HG02571 (cell line): ENCODE data around the gene LCAT.
"Not testable (repeated sequence)": the region's sequence is repeated elsewhere in the genome, so short reads cannot be mapped to it uniquely, and the experiment has no call there.

Source experiments
- ATAC-seq: cut with Tn5 transposase; IDR thresholded peaks from one replicate; pipeline ENCODE4 v1.9.1; 2021; ENCODE audit warnings: mild to moderate bottlenecking, moderate library complexity; ENCODE audit not compliant: unreplicated experiment

The LCAT gene

GRCh38 chr16:67933805-67934204 is 10.1 kb downstream of the LCAT start:
- no peak for ATAC-seq

DNA sequence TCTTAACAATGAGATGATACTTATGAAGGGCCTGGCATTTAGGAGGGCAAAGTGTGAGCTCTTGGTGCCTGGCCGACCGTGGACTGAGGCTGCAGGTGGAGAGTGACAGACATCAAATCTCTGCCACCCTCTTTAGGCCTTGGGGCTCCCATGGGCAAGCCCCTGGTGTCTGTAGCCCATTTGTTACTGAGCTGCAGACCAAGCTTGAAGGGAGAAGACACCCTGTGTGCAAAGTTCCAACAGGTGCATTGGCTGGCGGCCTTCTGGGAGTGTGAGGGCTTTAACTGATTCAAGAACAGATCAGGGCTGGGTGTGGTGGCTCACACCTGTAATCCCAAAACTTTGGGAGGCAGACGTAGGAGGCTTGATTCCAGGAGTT is 11.5 kb downstream of the LCAT start:
- ATAC-seq = no peak

- ATAC-seq = no peak
Observed at GRCh38 chr16:67931712-67932461, 12.0 kb downstream of the LCAT start, which contains the start of gene CTRL. Gene CTRL (minus strand): TSS chr16:67931862. CDS start chr16:67931852, 10 bp downstream.

DNA sequence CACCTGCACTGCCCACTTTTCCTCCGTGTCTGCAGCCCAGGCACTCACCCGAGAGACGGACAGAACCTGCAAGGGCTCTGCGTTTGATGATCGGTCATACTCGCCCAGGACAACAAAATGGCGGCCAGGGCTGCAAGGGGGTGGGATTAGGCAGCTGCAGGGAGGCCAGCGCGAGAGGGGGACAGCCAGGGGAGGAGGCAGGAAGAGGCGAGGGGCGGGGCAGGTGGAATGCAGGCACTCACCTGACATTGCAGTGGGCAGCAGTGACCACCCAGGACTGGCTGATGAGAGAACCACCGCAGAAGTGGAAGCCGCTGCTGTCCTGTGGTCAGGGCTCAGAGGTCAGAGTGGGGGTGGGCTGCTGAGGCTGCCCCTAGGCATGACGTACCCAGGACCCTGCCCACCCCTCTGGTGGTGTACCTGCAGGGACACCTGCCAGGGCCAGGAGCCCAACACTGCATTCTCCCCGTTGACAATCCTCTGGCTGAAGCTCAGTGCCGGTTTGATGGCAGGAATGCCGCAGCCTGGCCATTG is 13.2 kb downstream of the LCAT start:
- no peak for ATAC-seq

- ATAC-seq = no peak
Observed at GRCh38 chr16:67930191-67930590, 13.7 kb downstream of the LCAT start.

DNA sequence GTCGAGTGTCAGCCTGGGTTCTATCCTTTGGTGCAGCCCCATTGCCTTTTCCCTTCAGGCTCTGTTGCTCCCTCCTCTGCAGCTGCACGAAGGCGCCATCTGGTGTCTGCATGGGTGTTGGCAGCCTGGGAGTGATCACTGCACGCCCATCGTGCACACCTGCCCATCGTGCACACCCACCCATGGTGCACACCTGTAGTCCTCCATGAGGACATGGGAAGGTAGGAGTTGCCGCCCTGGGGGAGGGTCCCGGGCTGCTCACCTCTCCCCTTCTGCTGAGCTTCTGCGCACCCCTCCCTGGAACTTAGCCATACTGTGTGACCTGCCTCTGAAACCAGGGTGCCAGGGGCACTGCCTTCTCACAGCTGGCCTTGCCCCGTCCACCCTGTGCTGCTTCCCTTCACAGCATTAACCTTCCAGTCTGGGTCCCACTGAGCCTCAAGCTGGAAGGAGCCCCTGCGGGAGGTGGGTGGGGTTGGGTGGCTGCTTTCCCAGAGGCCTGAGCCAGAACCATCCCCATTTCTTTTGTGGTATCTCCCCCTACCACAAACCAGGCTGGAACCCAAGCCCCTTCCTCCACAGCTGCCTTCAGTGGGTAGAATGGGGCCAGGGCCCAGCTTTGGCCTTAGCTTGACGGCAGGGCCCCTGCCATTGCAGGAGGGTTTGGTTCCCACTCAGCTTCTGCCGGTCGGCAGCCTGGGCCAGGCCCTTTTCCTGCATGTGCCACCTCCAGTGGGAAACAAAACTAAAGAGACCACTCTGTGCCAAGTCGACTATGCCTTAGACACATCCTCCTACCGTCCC is 15.2 kb downstream of the LCAT start:
- ATAC-seq = no peak

- ATAC-seq = no peak
Observed at GRCh38 chr16:67928147-67928546, 15.8 kb downstream of the LCAT start.

DNA sequence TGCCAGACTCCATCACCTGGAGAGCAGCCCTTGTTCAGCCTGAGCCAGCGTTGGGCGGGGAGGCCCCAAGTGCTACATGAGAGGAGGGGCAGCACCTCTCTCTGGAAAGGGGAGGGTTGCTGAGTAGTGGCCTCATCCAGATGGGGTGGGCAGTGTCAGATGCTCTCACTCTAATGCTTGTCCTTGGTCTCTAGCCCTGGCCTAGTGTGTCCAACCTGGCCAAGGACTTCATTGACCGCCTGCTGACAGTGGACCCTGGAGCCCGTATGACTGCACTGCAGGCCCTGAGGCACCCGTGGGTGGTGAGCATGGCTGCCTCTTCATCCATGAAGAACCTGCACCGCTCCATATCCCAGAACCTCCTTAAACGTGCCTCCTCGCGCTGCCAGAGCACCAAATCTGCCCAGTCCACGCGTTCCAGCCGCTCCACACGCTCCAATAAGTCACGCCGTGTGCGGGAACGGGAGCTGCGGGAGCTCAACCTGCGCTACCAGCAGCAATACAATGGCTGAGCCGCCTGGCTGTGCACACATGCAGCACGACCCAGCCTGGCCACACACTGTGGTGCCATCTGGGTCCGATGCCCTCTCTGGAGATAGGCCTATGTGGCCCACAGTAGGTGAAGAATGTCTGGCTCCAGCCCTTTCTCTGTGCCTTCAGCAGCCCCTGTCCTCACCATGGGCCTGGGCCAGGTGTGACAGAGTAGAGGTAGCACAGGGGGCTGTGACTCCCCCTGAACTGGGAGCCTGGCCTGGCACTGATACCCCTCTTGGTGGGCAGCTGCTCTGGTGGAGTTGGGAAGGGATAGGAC is 16.6 kb downstream of the LCAT start:
- no peak for ATAC-seq

- ATAC-seq = no peak
Observed at GRCh38 chr16:67926181-67926750, 17.7 kb downstream of the LCAT start.

GRCh38 chr16:67924140-67924906 is 19.6 kb downstream of the LCAT start:
- ATAC-seq = no peak

GRCh38 chr16:67923414-67924116 is 20.4 kb downstream of the LCAT start:
- no peak for ATAC-seq

DNA sequence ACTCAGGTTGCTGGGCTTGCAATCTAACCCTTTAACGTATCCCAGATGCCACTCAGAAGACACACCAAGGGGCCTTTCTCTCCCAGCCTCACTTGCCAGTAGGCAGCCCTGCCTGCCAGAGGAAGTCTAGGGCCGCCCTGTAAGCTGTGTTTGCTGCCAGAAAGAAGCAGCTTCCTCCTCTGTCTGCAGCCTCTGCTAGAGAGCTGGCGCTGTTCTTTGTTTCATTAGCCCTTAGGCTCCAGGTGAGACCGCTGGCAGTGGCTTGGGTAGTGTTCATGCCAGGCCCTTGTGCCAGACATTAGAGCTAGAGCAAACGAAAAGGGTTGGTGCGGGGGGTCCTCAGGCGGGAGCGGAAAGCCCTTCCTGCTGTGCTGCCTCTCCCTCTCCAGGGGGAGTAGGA is 21.2 kb downstream of the LCAT start:
- no peak for ATAC-seq

GRCh38 chr16:67922221-67922620 is 21.7 kb downstream of the LCAT start:
- no peak for ATAC-seq

GRCh38 chr16:67919622-67920221 is 24.2 kb downstream of the LCAT start:
- ATAC-seq = no peak

DNA sequence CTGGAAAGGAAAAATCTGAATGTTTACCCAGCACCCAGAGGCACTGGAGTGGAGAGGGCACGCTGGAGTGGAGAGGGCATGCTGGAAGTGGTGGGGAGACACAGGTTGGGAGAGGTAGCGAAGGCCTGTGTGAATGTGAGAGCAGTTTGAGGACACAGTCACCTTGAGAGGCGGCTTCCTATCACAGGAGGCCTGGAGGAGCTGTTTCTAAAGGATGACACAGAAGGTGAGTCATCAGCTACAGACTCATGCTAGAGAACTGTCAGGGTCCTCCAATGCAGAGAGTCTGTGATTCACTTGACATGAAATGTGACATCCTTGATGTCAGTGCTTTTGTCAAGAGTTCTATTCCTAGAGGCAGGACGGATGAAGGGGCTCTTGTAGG is 26.1 kb downstream of the LCAT start:
- ATAC-seq = no peak

DNA sequence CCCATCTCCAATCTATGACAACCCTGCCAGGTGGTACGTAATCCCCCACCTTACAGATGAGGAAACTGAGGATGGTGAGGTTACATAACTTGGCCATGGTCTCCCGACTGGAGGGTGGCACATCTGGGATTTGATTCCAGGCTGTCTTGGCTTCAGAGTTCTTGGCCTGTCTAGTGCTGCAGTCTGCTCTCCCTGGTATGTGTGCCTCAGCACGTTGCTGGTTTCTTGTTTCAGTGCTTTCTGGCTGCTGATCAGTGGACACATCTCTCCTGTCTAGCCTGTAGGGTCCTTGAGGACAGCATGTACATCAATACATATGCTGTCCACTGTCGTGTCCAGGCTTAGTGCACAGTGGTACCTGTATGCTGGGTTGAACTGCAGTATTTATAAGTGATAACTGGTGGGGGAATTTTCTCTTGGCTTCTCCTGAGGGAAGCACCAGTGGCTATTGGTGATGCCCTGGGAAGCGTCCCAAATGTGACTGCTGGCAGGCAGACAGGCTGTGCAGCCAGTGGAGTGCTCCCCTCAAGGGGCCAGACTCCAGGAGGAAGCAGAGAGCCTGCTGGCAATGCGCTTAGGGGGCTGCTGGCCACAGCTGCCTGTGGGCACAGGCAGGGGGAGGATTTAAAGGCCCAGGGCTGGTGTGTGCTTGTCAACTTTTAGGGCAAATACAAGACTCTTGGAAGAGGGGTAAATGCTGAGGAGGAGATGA is 26.6 kb downstream of the LCAT start:
- ATAC-seq = no peak

GRCh38 chr16:67915831-67916723 is 27.8 kb downstream of the LCAT start:
- no peak for ATAC-seq

DNA sequence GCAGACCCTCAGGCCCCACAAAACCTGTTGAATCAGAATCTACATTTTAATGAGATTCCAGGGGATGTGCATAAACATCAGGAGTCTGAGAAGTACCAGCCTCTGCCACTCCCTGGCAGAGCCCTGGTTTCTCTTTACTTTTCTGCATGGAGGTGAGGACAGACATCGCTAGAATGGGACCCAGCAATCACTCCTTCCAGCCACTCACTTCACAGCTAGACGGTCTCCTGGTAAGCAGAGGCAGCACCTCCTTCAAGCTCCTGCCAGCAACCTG is 28.5 kb downstream of the LCAT start:
- not testable (repeated sequence) for ATAC-seq
